Activated CD4-positive, CD25-positive, alpha-beta regulatory T cell treated with anti-CD3 and anti-CD28 coated beads, Interleukin-2, amount 50 U/mL, for 16 hours (primary cell): ENCODE measurements around the gene SURF2.

Experiments used
- DNase-seq: peaks from one replicate; pipeline ENCODE4 v3.0.0-alpha.2; 2020; ENCODE audit warnings: low read depth, low spot score

Gene SURF2

DNA sequence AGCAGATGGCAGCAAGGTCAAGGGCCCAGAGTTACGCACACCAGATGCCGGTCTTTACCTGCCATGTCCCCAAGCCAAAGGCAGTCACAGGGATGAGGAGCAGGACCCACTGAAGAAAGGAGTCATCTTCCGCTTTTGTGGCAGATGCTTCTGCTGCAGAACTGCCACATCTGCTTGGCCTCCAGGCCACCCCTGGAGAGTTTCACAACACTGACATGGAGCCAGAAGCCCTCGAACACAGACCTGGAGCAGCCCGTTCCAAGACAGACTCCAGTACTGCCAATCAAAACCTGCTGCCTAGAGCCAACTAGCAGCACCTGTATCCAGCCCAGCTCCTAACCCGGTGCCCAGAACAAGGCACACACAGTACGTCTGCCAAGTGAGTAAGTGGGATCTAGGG is 1.6 kb upstream of the SURF2 start:
- DNase-seq = no peak

- DNase-seq = no peak
These were observed 431 bp upstream of the SURF2 start for GRCh38 chr9:133355881-133356357.

DNA sequence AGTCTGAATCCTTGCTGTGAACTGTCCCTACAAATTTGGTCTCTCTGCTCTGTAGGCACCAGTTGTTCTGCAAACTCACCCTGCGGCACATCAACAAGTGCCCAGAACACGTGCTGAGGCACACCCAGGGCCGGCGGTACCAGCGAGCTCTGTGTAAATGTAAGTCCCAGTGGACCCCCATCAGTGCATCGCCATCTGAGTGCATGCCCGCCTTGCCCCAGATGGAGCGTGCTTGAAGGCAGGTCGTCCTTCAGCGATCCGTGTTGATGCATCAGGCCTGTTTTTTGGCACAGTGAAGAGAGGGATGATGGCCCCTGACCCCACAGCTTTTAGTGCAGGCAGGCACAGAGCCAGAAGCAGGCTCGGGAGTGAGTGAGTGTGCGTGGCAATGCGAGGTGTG is 1.3 kb downstream of the SURF2 start:
- DNase-seq = no peak

DNA sequence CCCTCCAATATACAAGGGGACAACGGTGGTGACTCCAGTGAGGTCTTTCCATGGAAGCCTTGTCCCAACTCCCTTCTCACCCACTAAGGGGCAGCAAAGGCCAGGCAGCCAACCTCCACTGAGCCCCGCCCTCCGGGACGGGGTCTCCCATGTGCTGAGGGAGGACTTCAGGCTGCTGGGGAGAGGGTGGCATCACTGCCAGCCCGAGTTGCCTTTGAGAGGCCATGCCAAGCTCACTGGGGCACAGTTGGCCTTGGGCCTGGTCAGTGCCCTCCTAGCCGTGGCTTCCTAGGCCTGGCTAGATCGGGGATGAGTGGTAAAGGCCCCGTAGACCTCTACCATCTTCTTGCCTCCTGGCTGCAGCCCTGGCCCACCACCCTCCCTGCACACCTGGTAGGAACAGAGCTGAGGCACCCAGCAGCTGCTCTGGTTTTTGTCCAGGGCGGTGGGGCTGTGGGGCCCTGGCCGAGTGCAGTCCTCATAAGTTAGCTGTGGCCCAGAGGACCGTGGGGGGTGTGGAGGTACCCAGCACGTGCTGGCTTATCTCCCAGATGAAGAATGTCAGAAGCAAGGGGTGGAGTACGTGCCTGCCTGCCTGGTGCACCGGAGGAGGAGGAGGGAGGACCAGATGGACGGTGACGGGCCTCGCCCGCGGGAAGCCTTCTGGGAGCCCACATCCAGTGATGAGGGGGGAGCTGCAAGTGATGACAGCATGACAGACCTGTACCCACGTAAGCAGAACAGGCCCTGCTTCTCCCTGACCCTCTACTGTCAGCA is 3.2 kb downstream of the SURF2 start:
- no peak for DNase-seq

DNA sequence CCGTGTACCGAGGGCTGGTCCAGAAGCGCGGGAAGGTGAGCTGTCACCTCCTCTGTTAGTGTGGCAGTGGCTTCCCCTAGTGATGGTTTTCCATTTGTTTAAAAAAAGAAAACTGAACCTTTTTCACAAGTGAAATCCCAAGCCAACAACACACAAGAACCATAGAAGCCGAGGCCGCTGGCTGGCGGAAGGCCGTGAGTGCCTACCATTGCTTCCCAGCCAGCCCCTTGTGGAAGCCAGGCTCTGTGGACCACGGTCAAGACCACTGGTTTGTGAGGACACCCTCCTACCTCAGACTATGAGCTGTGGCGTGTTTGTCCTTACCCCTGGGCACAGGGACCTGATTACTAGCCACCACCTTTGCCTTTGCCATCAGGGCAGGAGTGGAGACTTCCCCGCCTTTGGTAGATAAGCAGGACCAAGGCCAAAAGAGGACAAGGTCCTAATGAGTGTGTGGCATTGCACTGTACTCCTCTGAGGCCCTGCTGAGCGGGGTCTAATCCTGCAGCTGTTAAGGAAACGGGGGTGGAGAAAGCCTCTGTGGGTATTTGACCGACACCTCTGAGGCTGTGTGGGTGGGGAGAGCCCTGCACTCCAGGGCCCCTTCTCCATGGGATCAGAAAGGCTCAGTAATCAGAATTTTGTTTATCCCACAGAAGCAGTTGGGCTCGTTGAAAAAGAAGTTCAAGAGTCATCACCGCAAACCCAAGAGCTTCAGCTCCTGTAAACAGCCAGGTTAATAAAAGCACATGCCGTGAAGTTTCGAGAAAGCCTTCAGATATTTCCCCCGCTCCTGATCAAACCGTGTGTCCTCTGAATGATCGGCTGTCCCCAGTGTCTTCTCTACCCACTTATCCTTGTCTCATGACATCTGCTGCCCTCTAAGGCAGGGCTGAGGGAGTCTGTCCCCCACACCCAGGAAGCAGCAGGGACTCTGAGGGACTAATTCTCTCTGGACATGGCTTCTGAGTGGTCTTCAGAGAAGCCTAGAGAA is 4.3 kb downstream of the SURF2 start:
- DNase-seq = no peak

DNA sequence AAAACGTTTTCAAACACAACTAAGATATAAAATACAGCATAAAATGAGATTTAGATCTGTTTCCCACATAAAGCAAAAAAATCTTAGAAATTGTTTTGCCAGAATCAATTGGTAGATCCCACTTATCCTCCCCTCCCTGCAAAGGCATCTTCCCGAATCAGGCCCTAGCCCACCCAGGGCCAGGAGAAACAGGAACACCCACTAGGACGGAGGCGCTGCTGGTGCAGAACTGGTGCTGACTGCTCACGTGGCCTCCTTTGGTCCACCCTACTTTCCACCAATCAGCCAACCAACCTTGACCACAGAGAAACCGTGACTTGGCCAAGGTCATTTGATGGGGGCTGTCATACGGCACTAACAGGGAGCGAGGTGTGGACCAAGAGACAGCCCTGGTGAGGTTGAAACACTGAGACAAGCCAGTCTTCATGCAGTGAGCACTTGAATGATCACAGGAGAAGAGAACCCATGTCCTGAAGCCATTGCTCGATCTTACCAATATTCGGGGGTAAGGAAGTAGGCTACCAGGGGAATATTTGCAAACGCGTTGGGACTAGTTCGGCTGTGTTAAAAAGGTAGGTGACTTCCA is 5.2 kb downstream of the SURF2 start:
- no peak for DNase-seq

GRCh38 chr9:133362359-133363044 is 6.2 kb downstream of the SURF2 start:
- DNase-seq = no peak

- DNase-seq = no peak
These were observed 10.1 kb downstream of the SURF2 start for GRCh38 chr9:133366435-133366834.

GRCh38 chr9:133367221-133367620 is 10.9 kb downstream of the SURF2 start:
- no peak for DNase-seq

DNA sequence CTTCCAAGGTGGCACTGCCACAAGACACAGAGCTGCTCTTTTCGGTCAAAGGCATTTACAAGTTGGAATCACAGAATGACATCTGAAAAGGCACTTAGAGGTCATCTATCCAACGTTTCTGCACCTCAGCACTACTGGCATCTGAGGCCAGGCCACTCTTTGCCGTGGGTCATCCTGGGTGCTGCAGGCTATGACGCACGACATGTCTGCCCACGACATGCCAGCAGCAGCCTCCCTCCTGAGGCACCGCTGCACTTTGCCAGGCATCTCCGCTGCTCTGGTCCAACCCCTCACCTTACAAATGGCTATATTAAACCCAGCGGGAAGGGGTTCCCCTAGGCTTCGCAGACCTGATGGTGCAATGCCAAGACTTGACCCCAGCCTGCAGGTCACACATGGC is 11.4 kb downstream of the SURF2 start:
- DNase-seq = no peak

DNA sequence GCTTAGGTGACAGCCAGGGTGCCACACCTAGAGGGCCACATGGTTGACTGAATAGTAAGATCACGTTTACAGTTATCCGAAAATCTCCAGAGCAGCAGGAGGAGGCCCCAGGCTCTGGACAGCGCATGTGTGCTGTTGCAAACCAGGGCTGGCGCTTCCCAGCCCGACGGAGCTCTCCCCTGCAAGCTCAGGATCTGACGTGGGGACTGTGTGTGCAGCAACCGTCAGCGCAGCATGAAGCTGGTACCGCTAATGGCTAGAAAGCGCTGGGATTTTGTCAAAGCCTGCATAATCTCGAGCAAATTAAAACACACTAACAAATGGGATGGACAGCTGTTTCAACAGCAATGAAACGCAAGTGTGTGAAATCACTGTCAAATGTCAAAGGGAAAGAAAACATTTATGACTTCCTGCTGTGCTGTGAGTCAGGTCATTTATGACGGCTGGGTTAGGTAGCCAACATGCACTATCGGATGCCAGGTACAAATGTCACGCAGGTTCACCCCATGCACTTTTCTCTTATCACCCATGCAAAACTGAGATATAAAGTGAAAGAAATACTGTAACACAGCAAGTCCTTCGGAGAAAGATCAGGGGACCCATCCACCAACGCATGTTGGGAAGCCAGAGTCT is 12.0 kb downstream of the SURF2 start:
- no peak for DNase-seq

DNA sequence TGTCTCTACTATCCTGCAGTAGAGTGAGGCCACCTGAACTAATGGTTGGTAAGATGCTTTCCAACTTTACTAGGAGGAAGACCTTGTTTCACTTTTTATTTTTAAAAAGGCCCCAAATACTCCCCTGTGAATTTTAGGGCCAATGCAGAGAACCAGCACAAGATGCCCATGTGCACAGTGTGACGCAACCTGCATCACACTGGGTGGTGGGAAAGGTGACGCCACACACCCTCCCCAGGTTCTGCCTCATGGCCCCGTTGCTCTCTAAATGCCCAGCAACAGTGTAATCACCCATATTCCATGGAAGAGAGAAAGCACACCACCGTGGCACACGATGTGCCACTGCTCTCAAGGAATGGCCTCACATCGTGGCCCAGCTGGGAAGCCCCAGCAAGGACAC is 13.1 kb downstream of the SURF2 start:
- no peak for DNase-seq

DNA sequence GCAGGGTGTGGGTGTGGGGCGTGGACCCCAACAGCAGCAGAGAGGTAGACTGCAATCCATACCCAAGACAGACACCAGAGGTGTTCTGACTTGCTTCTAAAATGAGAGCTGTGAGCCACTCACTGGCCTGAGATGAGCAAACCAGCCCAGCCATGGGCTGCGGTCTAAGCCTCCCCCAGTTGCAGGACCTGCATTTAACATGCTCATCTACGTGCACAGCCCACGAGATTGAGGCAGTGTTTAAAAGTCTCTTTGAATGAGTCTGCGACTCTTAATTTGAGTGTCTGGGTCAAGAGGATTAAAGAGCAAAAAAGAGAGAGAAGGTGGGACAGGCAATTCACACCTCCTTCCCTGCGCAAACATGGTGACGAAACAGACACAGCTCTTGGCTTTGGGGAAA is 13.6 kb downstream of the SURF2 start:
- DNase-seq = no peak

- no peak for DNase-seq
These were observed 14.3 kb downstream of the SURF2 start for GRCh38 chr9:133370685-133371084.

- DNase-seq = peak; percentile 48
These were observed 14.9 kb downstream of the SURF2 start for GRCh38 chr9:133371261-133371711.

DNA sequence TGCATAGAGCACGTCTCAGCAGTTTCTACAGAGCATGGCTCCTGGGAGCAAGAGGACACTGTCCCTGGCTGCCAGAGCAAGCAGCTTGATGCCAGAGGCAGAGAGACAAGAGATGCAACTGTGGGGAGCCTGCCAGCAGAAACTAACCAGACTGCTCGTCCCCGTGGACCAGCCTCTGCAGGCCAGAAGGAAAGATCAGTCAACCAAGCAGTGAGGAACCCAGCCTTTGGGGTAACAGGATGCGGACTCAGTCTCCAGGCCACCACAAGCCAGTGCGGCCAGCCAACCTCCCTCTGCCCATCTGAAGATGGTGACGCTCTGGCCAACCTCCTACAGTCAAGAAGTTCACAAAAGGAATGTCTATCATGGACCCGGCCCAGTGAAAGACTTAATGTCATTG is 15.8 kb downstream of the SURF2 start:
- DNase-seq = no peak

GRCh38 chr9:133374612-133375115 is 18.3 kb downstream of the SURF2 start:
- DNase-seq = no peak

GRCh38 chr9:133375116-133375723 is 18.9 kb downstream of the SURF2 start:
- DNase-seq = no peak

GRCh38 chr9:133375724-133376654 is 19.6 kb downstream of the SURF2 start, which contains the start of the genes STKLD1 and SURF4:
STKLD1 (plus strand) TSS chr9:133376366; CDS start chr9:133376474, 108 bp downstream.
SURF4 (minus strand) TSS chr9:133376060; CDS start chr9:133375969, 91 bp downstream.
- DNase-seq = peak; percentile 84
